A549 (cell line): ENCODE results near the gene RASA1. TPM values are rescaled to one million over a fixed set of nuclear protein-coding genes. Genes with fewer than 3 reads are reported as not detected.
"Not testable (repeated sequence)": the region's sequence is repeated elsewhere in the genome, so short reads cannot be mapped to it uniquely, and the experiment has no call there.

ENCODE experiments used
- ATAC-seq, 2 experiments: fragments of 200-7000 bp in 1 of 2; fragments of >200 bp in 1 of 2; cut with Nextera tagmentation in 1 of 2; cut with Tn5 transposase in 1 of 2; 3 replicates each; pipeline versions ENCODE4 v1.8.0 to v1.9.1; 2018 to 2020; ENCODE audit warnings: mild to moderate bottlenecking in 1 of 2, moderate library complexity in 1 of 2
- CTCF ChIA-PET: fragments of 300-600 bp; sonication (Branson Sonifier 250); formaldehyde crosslinking; extraction: SDS; loops from one replicate; lab custom pipeline; 2021; ENCODE audit warnings: antibody characterized with exemption, inconsistent platforms; lab: Yijun Ruan, JAX
- POLR2A ChIA-PET: fragments of 350-600 bp; formaldehyde crosslinking; extraction: SDS; loops from one replicate; lab custom pipeline; 2021; ENCODE audit warnings: antibody characterized with exemption, inconsistent platforms; lab: Yijun Ruan, JAX
- DNase-seq, 2 experiments: peaks; one replicate each; pipeline versions ENCODE4 v3.0.0 to v3.0.0-alpha.2; 2011 to 2016; ENCODE audit warnings: low read depth in 1 of 2, low spot score in 1 of 2
- FAIRE-seq: peaks from 2 replicates; lab custom pipeline; 2011; peaks lifted over from hg19 to GRCh38; lab: Jason Lieb, UNC
- H3K27ac ChIP-seq, 2 experiments: fragments of >200 bp; sonication (Bioruptor Twin); formaldehyde crosslinking; 3 replicates each; pipeline ENCODE4 v1.5.1; 2016 to 2017
- H3K4me1 ChIP-seq: fragments of >200 bp; sonication (Bioruptor Twin); formaldehyde crosslinking; 3 replicates; pipeline ENCODE4 v1.6.1; 2016
- H3K4me2 ChIP-seq: fragments of >200 bp; sonication (Bioruptor Twin); formaldehyde crosslinking; 3 replicates; pipeline ENCODE4 v1.6.1; 2016
- H3K4me3 ChIP-seq: fragments of >200 bp; sonication (Bioruptor Twin); formaldehyde crosslinking; 3 replicates; pipeline ENCODE4 v1.5.1; 2016
- H3K9me3 ChIP-seq: fragments of >200 bp; sonication (Bioruptor Twin); formaldehyde crosslinking; 3 replicates; pipeline ENCODE4 v1.6.1; 2016
- BHLHE40 ChIP-seq: IDR thresholded peaks from 2 replicates; pipeline ENCODE4 v1.6.1; 2012; ENCODE audit warnings: low read depth, low read length, inconsistent platforms
- CHD4 ChIP-seq: fragments of 200-600 bp; sonication (generic); IDR thresholded peaks from 2 replicates; pipeline ENCODE4 v1.6.1; 2016; ENCODE audit warnings: antibody characterized with exemption, mild to moderate bottlenecking, borderline replicate concordance
- GATA3 ChIP-seq: IDR thresholded peaks from 2 replicates; pipeline ENCODE4 v1.6.1; 2012; ENCODE audit warnings: borderline replicate concordance
- HEYL ChIP-seq: fragments of 250-450 bp; sonication (Bioruptor Pico); IDR thresholded peaks from 2 replicates; pipeline ENCODE4 v1.8.0; 2021; ENCODE audit warnings: mild to moderate bottlenecking, moderate library complexity
- HOXA7 ChIP-seq: fragments of 250-450 bp; sonication (Bioruptor Pico); IDR thresholded peaks from 2 replicates; pipeline ENCODE4 v1.5.0; 2020; ENCODE audit warnings: mild to moderate bottlenecking, moderate library complexity
- HOXB13 ChIP-seq: fragments of 250-450 bp; sonication (Bioruptor Pico); IDR thresholded peaks from 2 replicates; pipeline ENCODE4 v1.5.0; 2020; ENCODE audit warnings: low read depth, mild to moderate bottlenecking, moderate library complexity
- HOXB5 ChIP-seq: fragments of 250-450 bp; sonication (Bioruptor Pico); IDR thresholded peaks from 2 replicates; pipeline ENCODE4 v1.5.0; 2020; ENCODE audit warnings: mild to moderate bottlenecking, moderate library complexity
- JUN ChIP-seq, 2 experiments: fragments of >200 bp; sonication (Bioruptor Twin); formaldehyde crosslinking; IDR thresholded peaks; 2 replicates in 1 of 2; 3 replicates in 1 of 2; pipeline ENCODE4 v1.6.1; 2016 to 2017
- KDM1A ChIP-seq: fragments of 200-600 bp; sonication (generic); IDR thresholded peaks from 2 replicates; pipeline ENCODE4 v1.6.1; 2016; ENCODE audit warnings: low read depth, mild to moderate bottlenecking
- KDM5A ChIP-seq: fragments of 200-600 bp; sonication (generic); IDR thresholded peaks from 2 replicates; pipeline ENCODE4 v1.6.1; 2016; ENCODE audit warnings: antibody characterized with exemption, mild to moderate bottlenecking
- MYC ChIP-seq: IDR thresholded peaks from 2 replicates; pipeline ENCODE4 v1.6.1; 2012; ENCODE audit warnings: mild to moderate bottlenecking, inconsistent platforms, low read length, improper control_type of control experiment, borderline replicate concordance
- PHF8 ChIP-seq: fragments of 200-600 bp; sonication (generic); IDR thresholded peaks from 2 replicates; pipeline ENCODE4 v1.6.1; 2016; ENCODE audit warnings: low read depth, mild to moderate bottlenecking, antibody characterized with exemption, moderate library complexity, borderline replicate concordance
- POLR2A ChIP-seq: IDR thresholded peaks from 2 replicates; pipeline ENCODE4 v1.6.1; 2012; ENCODE audit warnings: mild to moderate bottlenecking, low read length
- POLR2AphosphoS2 ChIP-seq: conservative IDR thresholded peaks from 2 replicates; pipeline ENCODE4 v1.6.1; 2012; ENCODE audit warnings: low read length, improper control_type of control experiment, inconsistent platforms
- RAD21 ChIP-seq, 2 experiments: fragments of >200 bp in 1 of 2; sonication (Bioruptor Twin) in 1 of 2; formaldehyde crosslinking in 1 of 2; IDR thresholded peaks in 1 of 2; conservative IDR thresholded peaks in 1 of 2; 2 replicates in 1 of 2; 3 replicates in 1 of 2; pipeline ENCODE4 v1.6.1; 2012 to 2018; ENCODE audit warnings: inconsistent platforms in 1 of 2
- RARB ChIP-seq: fragments of 250-450 bp; sonication (Bioruptor Pico); IDR thresholded peaks from 2 replicates; pipeline ENCODE4 v1.8.0; 2021; ENCODE audit warnings: mild to moderate bottlenecking, moderate library complexity
- RFX5 ChIP-seq: fragments of 450-650 bp; IDR thresholded peaks from 2 replicates; pipeline ENCODE4 v1.7.1; 2014; ENCODE audit warnings: antibody characterized with exemption, mild to moderate bottlenecking, moderate library complexity
- SMC3 ChIP-seq: fragments of >200 bp; sonication (Bioruptor Twin); formaldehyde crosslinking; IDR thresholded peaks from 3 replicates; pipeline ENCODE4 v1.6.1; 2018; ENCODE audit warnings: inconsistent platforms
- WGBS: methylation state at CpG from one replicate; pipeline ENCODE4 v1.1.6; 2017; ENCODE audit errors: missing lambda C conversion rate; 5-methylcytosine and 5-hydroxymethylcytosine counted together
- polyA plus RNA-seq, 4 experiments: library from polyadenylated mRNA; depleted of rRNA in 3 of 4; stranded (reverse); fragments of >200 nt; fragmentation: RNase III in 1 of 4; extraction: RNeasy Plus Mini Kit Qiagen cat#74134 plus additional on column Dnase treatment in 1 of 4; gene quantifications; 2 replicates in 3 of 4; 3 replicates in 1 of 4; pipeline ENCODE4 v1.2.3, GENCODE V29; 2011 to 2017
- TF ChIP-seq, protein P1 (sequence below): fragments of 150-350 bp; IDR thresholded peaks from 2 replicates; pipeline ENCODE4 v1.6.1; 2014; ENCODE audit warnings: low read depth, mild to moderate bottlenecking, low read length
- TF ChIP-seq, protein P2 (sequence below): fragments of 450-650 bp; IDR thresholded peaks from 2 replicates; pipeline ENCODE4 v1.6.1; 2014; ENCODE audit warnings: antibody characterized with exemption
- TF ChIP-seq, protein P3 (sequence below): IDR thresholded peaks from 2 replicates; pipeline ENCODE4 v1.6.1; 2012; ENCODE audit warnings: low read depth, borderline replicate concordance

The RASA1 gene
- polyA plus RNA-seq, 2 of the 4 experiments (the other 2 are of a cell fraction) = 18.3 to 41.5 TPM

DNA sequence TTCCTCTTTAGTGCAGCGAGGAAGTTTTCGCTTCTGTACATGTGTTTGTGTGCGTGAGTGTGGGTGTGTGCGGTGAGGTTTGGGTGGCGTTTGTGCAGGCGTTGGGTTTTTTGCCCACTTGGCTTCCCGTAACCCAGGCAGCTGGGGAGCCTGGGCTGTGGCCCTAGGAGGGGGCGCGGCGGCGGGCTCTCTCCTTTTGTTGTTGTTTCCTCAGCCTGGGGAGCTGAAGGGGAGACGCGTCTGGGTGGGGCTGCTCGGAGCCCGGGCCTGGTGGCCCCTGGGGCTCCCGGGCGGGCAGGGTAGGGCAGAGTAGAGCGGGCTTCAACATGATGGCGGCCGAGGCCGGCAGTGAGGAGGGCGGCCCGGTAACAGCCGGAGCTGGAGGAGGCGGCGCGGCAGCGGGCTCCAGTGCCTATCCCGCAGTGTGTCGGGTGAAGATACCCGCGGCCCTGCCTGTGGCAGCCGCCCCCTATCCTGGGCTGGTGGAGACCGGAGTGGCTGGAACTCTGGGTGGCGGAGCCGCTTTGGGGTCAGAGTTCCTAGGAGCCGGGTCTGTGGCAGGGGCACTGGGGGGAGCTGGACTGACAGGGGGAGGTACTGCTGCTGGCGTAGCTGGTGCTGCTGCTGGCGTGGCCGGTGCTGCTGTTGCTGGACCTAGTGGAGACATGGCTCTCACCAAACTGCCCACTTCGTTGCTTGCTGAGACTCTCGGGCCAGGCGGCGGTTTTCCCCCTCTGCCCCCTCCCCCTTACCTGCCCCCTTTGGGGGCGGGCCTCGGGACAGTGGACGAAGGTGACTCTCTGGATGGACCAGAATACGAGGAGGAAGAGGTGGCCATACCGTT, 665 bp downstream of the RASA1 start:
- WGBS = 1% methylated on average over 15 of the region's 49 CpGs
- H3K4me2 ChIP-seq = peak overlapping the region; percentile 85
- TF ChIP-seq RARB (CRISPR knock-in tag) (no peak), PHF8 (0 out of 2 replicates have a peak, but pooled peaks have one; percentile 12), KDM5A (peak; percentile 15; the same call in 1 of the 2 replicates), POLR2A (peak; percentile 49; the same call in 1 of the 2 replicates), RAD21 (conservative IDR thresholded peaks at IDR 0.05 in 1 of 2, IDR thresholded peaks at IDR 0.05 in 1 of 2) (0 out of 5 replicates have a peak, but pooled peaks of 1 of the 2 experiments have one; percentile 5), GATA3 (peak; percentile 13; the same call in 1 of the 2 replicates), SMC3 (0 out of 3 replicates have a peak, but pooled peaks have one; percentile 5)
- TF ChIP-seq, protein P1, sequence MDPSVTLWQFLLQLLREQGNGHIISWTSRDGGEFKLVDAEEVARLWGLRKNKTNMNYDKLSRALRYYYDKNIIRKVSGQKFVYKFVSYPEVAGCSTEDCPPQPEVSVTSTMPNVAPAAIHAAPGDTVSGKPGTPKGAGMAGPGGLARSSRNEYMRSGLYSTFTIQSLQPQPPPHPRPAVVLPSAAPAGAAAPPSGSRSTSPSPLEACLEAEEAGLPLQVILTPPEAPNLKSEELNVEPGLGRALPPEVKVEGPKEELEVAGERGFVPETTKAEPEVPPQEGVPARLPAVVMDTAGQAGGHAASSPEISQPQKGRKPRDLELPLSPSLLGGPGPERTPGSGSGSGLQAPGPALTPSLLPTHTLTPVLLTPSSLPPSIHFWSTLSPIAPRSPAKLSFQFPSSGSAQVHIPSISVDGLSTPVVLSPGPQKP = no peak

DNA sequence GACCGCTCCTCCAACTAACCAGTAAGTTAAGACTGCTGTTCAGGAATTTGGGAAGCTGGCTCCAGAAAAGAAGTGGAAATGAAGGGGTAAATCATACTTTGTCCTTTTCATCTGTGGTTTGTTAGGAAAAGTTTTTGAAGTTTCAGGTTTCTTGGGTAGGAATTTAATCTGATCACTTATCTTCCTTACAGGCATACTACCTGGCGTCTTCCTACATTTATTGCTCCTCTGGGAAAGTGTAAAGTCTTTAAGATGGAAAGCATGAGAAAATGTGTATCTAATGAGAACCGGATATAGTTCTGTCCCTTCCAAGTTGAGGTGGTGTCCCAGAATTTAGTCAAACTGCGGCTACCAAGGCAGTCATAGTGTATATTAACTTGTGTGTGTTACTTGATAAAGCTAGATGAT, 1.3 kb downstream of the RASA1 start:
- DNase-seq (no peak), ATAC-seq (no peak), FAIRE-seq (no peak)
- Histone ChIP-seq H3K9me3 (no peaks in the 10 kb centered on the region), H3K4me2 (peak overlapping the region; percentile 85), H3K4me1 (peaks cover 10% of the 10 kb centered on the region), H3K4me3 (peak overlapping the region; percentile 76), H3K27ac (peak overlapping the region; percentile 90 to 97)
- 11% methylated on average over 4 of the region's 4 CpGs for WGBS
- ChIA-PET CTCF (interaction anchor here (0.6 to 1.4 kb wide), 3 partner anchors 37 to 199 kb away, joined by 3 to 5 read pairs (median 4); no protein-coding TSS in a partner anchor), POLR2A (interaction anchor here (1.3 to 1.8 kb wide), 3 partner anchors 15 to 199 kb away, joined by 4 to 12 read pairs (median 5); no protein-coding TSS in a partner anchor)
- TF ChIP-seq SMC3 (no peak), BHLHE40 (no peak), CHD4 (no peak), HOXB13 (CRISPR knock-in tag) (no peak), JUN (IDR thresholded peaks at IDR 0.05) (no peak), HEYL (CRISPR knock-in tag) (no peak), HOXA7 (CRISPR knock-in tag) (no peak), MYC (no peak), RFX5 (no peak), HOXB5 (CRISPR knock-in tag) (no peak), POLR2AphosphoS2 (no peak), KDM1A (no peak)
- TF ChIP-seq, protein P2, sequence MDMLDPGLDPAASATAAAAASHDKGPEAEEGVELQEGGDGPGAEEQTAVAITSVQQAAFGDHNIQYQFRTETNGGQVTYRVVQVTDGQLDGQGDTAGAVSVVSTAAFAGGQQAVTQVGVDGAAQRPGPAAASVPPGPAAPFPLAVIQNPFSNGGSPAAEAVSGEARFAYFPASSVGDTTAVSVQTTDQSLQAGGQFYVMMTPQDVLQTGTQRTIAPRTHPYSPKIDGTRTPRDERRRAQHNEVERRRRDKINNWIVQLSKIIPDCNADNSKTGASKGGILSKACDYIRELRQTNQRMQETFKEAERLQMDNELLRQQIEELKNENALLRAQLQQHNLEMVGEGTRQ = no peak
- TF ChIP-seq, protein P3, sequence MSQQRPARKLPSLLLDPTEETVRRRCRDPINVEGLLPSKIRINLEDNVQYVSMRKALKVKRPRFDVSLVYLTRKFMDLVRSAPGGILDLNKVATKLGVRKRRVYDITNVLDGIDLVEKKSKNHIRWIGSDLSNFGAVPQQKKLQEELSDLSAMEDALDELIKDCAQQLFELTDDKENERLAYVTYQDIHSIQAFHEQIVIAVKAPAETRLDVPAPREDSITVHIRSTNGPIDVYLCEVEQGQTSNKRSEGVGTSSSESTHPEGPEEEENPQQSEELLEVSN = no peak

More for the DNA sequence above, 665 bp downstream of the RASA1 start:
- CTCF ChIA-PET = interaction anchor here (0.6 to 1.4 kb wide), 5 partner anchors 10 to 198 kb away, joined by 3 to 7 read pairs (median 4); no protein-coding TSS in a partner anchor
- Histone ChIP-seq H3K4me1 (peaks cover 10% of the 10 kb centered on the region), H3K27ac (peak overlapping the region; percentile 90 to 97), H3K4me3 (peak overlapping the region; percentile 76), H3K9me3 (no peaks in the 10 kb centered on the region)
- ATAC-seq (peak; percentile 78 to 86), FAIRE-seq (no peak), DNase-seq (peak; percentile 68 to 74)
- POLR2A ChIA-PET = interaction anchor here (0.6 to 1.8 kb wide), 22 partner anchors 7 to 241 kb away, joined by 3 to 12 read pairs (median 4); partner anchors contain the start of gene CCNH

DNA sequence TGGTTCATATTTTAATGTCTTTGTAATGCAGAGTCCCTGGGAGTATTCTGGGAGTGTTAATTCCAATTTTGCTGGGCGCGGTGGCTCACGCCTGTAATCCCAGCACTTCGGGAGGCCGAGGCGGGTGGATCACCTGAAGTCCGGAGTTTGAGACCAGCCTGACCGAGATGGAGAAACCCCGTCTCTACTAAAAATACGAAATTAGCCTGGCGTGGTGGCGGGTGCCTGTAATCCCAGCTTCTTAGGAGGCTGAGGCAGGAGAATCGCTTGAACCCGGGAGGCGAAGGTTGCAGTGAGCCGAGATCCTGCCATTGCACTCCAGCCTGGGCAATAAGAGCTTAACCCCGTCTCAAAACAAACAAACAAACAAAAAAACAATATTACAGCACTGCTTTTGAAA, 3.2 kb downstream of the RASA1 start:
- DNase-seq, POLR2A ChIA-PET, H3K4me3 ChIP-seq, ATAC-seq, FAIRE-seq, CTCF ChIA-PET, H3K9me3 ChIP-seq, H3K27ac ChIP-seq, H3K4me2 ChIP-seq: not testable (repeated sequence)
- H3K4me1 ChIP-seq = peaks cover 14% of the 10 kb centered on the region
- 96% methylated on average over 17 of the region's 17 CpGs for WGBS
